Cortex of kidney (tissue), 1 donor: ENCODE results near the gene TENT5A.
"Not testable (repeated sequence)": the region's sequence is repeated elsewhere in the genome, so short reads cannot be mapped to it uniquely, and the experiment has no call there.

Source experiments
- DNase-seq: peaks from one replicate; lab custom pipeline; 2025; lab: John Stamatoyannopoulos, UW

The TENT5A gene

GRCh38 chr6:81750681-81751387 lies 1.6 kb downstream of the TENT5A start:
- no peak for DNase-seq

GRCh38 chr6:81750200-81750599 lies 2.3 kb downstream of the TENT5A start:
- DNase-seq = no peak

- DNase-seq = no peak
Observed at GRCh38 chr6:81749707-81750106, 2.8 kb downstream of the TENT5A start.

GRCh38 chr6:81748994-81749393 lies 3.5 kb downstream of the TENT5A start:
- DNase-seq = no peak

GRCh38 chr6:81747327-81747726 lies 5.2 kb downstream of the TENT5A start:
- no peak for DNase-seq

GRCh38 chr6:81744131-81744530 lies 8.3 kb downstream of the TENT5A start:
- DNase-seq = no peak

- DNase-seq = no peak
Observed at GRCh38 chr6:81743649-81744048, 8.8 kb downstream of the TENT5A start.

GRCh38 chr6:81741689-81742088 lies 10.8 kb downstream of the TENT5A start:
- no peak for DNase-seq

GRCh38 chr6:81740591-81740990 lies 11.9 kb downstream of the TENT5A start:
- not testable (repeated sequence) for DNase-seq

GRCh38 chr6:81739230-81740195 lies 13.0 kb downstream of the TENT5A start:
- no peak for DNase-seq

- no peak for DNase-seq
Observed at GRCh38 chr6:81736428-81736827, 16.1 kb downstream of the TENT5A start.

GRCh38 chr6:81735756-81736380 lies 16.6 kb downstream of the TENT5A start:
- no peak for DNase-seq

- DNase-seq = no peak
Observed at GRCh38 chr6:81734500-81735150, 17.9 kb downstream of the TENT5A start.

- no peak for DNase-seq
Observed at GRCh38 chr6:81734081-81734480, 18.4 kb downstream of the TENT5A start.

- DNase-seq = no peak
Observed at GRCh38 chr6:81731814-81732213, 20.7 kb downstream of the TENT5A start.

- no peak for DNase-seq
Observed at GRCh38 chr6:81727876-81728517, 24.5 kb downstream of the TENT5A start.

GRCh38 chr6:81725127-81725526 lies 27.4 kb downstream of the TENT5A start:
- DNase-seq = no peak

GRCh38 chr6:81722506-81723223 lies 29.8 kb downstream of the TENT5A start:
- no peak for DNase-seq

- DNase-seq = no peak
Observed at GRCh38 chr6:81720427-81720826, 32.1 kb downstream of the TENT5A start.

- DNase-seq = no peak
Observed at GRCh38 chr6:81718126-81718525, 34.4 kb downstream of the TENT5A start.

- no peak for DNase-seq
Observed at GRCh38 chr6:81714684-81715083, 37.8 kb downstream of the TENT5A start.
